Measurements from ENCODE around the gene ZDHHC14.
A peak's percentile ranks its signal among the peaks of the same experiment; 100 is the strongest.

The ZDHHC14 gene

GRCh38 chr6:157560691-157561413 is 179.9 kb downstream of the ZDHHC14 start:
- H3K27me3 ChIP-seq = no peaks in the 10 kb centered on the region
- no peaks in the 10 kb centered on the region for H4K20me1 ChIP-seq
- TF ChIP-seq Cebpa-rat (IDR thresholded peaks at IDR 0.05) = no peak
- H3K36me3 ChIP-seq = no peaks in the 10 kb centered on the region
- no peaks in the 10 kb centered on the region for H3K9me3 ChIP-seq
- peaks cover 53% of the 10 kb centered on the region for H3K4me1 ChIP-seq
- no peak overlapping the region for H3K9ac ChIP-seq
- no peak overlapping the region for H3K27ac ChIP-seq
- no peak overlapping the region for H3K4me3 ChIP-seq
- H3K4me2 ChIP-seq = peak overlapping the region; percentile 17; the same call in 1 of the 2 replicates

- peak overlapping the region; percentile 17; the same call in 1 of the 2 replicates for H3K4me2 ChIP-seq
These were observed 180.4 kb downstream of the ZDHHC14 start for GRCh38 chr6:157561414-157561790.

GRCh38 chr6:157561929-157562810 is 181.2 kb downstream of the ZDHHC14 start:
- Histone ChIP-seq H3K27ac (no peak overlapping the region), H3K36me3 (no peaks in the 10 kb centered on the region), H3K27me3 (no peaks in the 10 kb centered on the region), H4K20me1 (no peaks in the 10 kb centered on the region), H3K4me3 (no peak overlapping the region), H3K9ac (no peak overlapping the region), H3K4me1 (peaks cover 43% of the 10 kb centered on the region), H3K4me2 (peak overlapping the region; percentile 41; the same call in 1 of the 2 replicates), H3K9me3 (no peaks in the 10 kb centered on the region)
- no peak for TF ChIP-seq Cebpa-rat (IDR thresholded peaks at IDR 0.05)

More at GRCh38 chr6:157561414-157561790, 180.4 kb downstream of the ZDHHC14 start:
- H3K9ac ChIP-seq = no peak overlapping the region
- H3K27me3 ChIP-seq = no peaks in the 10 kb centered on the region
- H3K27ac ChIP-seq = no peak overlapping the region
- no peaks in the 10 kb centered on the region for H4K20me1 ChIP-seq
- H3K9me3 ChIP-seq = no peaks in the 10 kb centered on the region
- no peaks in the 10 kb centered on the region for H3K36me3 ChIP-seq
- no peak overlapping the region for H3K4me3 ChIP-seq
- TF ChIP-seq Cebpa-rat (IDR thresholded peaks at IDR 0.05) = no peak
- peaks cover 51% of the 10 kb centered on the region for H3K4me1 ChIP-seq

- H3K4me1 ChIP-seq = peaks cover 35% of the 10 kb centered on the region
- H3K36me3 ChIP-seq = no peaks in the 10 kb centered on the region
- no peak overlapping the region for H3K9ac ChIP-seq
- no peaks in the 10 kb centered on the region for H4K20me1 ChIP-seq
- peak overlapping the region; percentile 28; the same call in 1 of the 2 replicates for H3K27ac ChIP-seq
- peak overlapping the region; percentile 54; the same call in 1 of the 2 replicates for H3K4me2 ChIP-seq
- H3K27me3 ChIP-seq = no peaks in the 10 kb centered on the region
- H3K4me3 ChIP-seq = no peak overlapping the region
- TF ChIP-seq Cebpa-rat (IDR thresholded peaks at IDR 0.05) = no peak
- no peaks in the 10 kb centered on the region for H3K9me3 ChIP-seq
These were observed 182.0 kb downstream of the ZDHHC14 start for GRCh38 chr6:157562997-157563396.

GRCh38 chr6:157563611-157564284 is 182.8 kb downstream of the ZDHHC14 start:
- Histone ChIP-seq H3K4me1 (peaks cover 32% of the 10 kb centered on the region), H4K20me1 (no peaks in the 10 kb centered on the region), H3K27me3 (no peaks in the 10 kb centered on the region), H3K9ac (no peak overlapping the region), H3K4me2 (peak overlapping the region; percentile 54), H3K27ac (peak overlapping the region; percentile 28), H3K4me3 (no peak overlapping the region), H3K9me3 (no peaks in the 10 kb centered on the region), H3K36me3 (no peaks in the 10 kb centered on the region)
- TF ChIP-seq Cebpa-rat (IDR thresholded peaks at IDR 0.05) = no peak

- Histone ChIP-seq H3K4me1 (peaks cover 42% of the 10 kb centered on the region), H3K4me2 (no peak overlapping the region), H3K27ac (no peak overlapping the region), H3K4me3 (no peak overlapping the region), H3K9me3 (0 out of 2 replicates have a peak, but pooled peaks cover 3% of the 10 kb centered on the region), H3K36me3 (no peaks in the 10 kb centered on the region), H3K27me3 (no peaks in the 10 kb centered on the region), H4K20me1 (no peaks in the 10 kb centered on the region), H3K9ac (no peak overlapping the region)
- TF ChIP-seq Cebpa-rat (IDR thresholded peaks at IDR 0.05) = no peak
These were observed 187.7 kb downstream of the ZDHHC14 start for GRCh38 chr6:157568702-157569101.

- H3K9me3 ChIP-seq = 0 out of 2 replicates have a peak, but pooled peaks cover 3% of the 10 kb centered on the region
- H3K36me3 ChIP-seq = no peaks in the 10 kb centered on the region
- H3K4me1 ChIP-seq = peaks cover 34% of the 10 kb centered on the region
- H3K27ac ChIP-seq = no peak overlapping the region; the same call in 1 of the 2 replicates
- TF ChIP-seq Cebpa-rat (IDR thresholded peaks at IDR 0.05) = no peak
- H3K4me3 ChIP-seq = no peak overlapping the region
- peak overlapping the region; percentile 68 for H3K4me2 ChIP-seq
- H4K20me1 ChIP-seq = no peaks in the 10 kb centered on the region
- H3K27me3 ChIP-seq = no peaks in the 10 kb centered on the region
- no peak overlapping the region for H3K9ac ChIP-seq
These were observed 188.6 kb downstream of the ZDHHC14 start for GRCh38 chr6:157569543-157569942.

- H3K9me3 ChIP-seq = 0 out of 2 replicates have a peak, but pooled peaks cover 3% of the 10 kb centered on the region
- peaks cover 33% of the 10 kb centered on the region for H3K4me1 ChIP-seq
- no peak overlapping the region; the same call in 1 of the 2 replicates for H3K27ac ChIP-seq
- no peak overlapping the region for H3K9ac ChIP-seq
- H3K36me3 ChIP-seq = no peaks in the 10 kb centered on the region
- peak overlapping the region; percentile 68 for H3K4me2 ChIP-seq
- H3K4me3 ChIP-seq = no peak overlapping the region
- H4K20me1 ChIP-seq = no peaks in the 10 kb centered on the region
- no peaks in the 10 kb centered on the region for H3K27me3 ChIP-seq
- no peak for TF ChIP-seq Cebpa-rat (IDR thresholded peaks at IDR 0.05)
These were observed 189.1 kb downstream of the ZDHHC14 start for GRCh38 chr6:157570104-157570503.

GRCh38 chr6:157570752-157571151 is 189.8 kb downstream of the ZDHHC14 start:
- no peak for TF ChIP-seq Cebpa-rat (IDR thresholded peaks at IDR 0.05)
- Histone ChIP-seq H3K9ac (no peak overlapping the region), H3K4me3 (no peak overlapping the region), H3K36me3 (no peaks in the 10 kb centered on the region), H3K27me3 (no peaks in the 10 kb centered on the region), H3K4me1 (peaks cover 33% of the 10 kb centered on the region), H3K27ac (no peak overlapping the region), H3K4me2 (peak overlapping the region; percentile 68), H3K9me3 (0 out of 2 replicates have a peak, but pooled peaks cover 3% of the 10 kb centered on the region), H4K20me1 (no peaks in the 10 kb centered on the region)
